ENCODE measurements around the gene BIRC7.
A peak's percentile ranks its signal among the peaks of the same experiment; 100 is the strongest.

- TF ChIP-seq CTCF (conservative IDR thresholded peaks at IDR 0.05) (peak; percentile 99), EZH2 (IDR thresholded peaks at IDR 0.05; ENCODE audit: low read depth) (no peak)
Measured at GRCh38 chr20:63223121-63223825, 12.4 kb upstream of the BIRC7 start.
